GM21576 (cell line): ENCODE data around the gene MTX1.
"Not testable (repeated sequence)": the region's sequence is repeated elsewhere in the genome, so short reads cannot be mapped to it uniquely, and the experiment has no call there.

ENCODE experiments used
- ATAC-seq: cut with Tn5 transposase; IDR thresholded peaks from one replicate; pipeline ENCODE4 v1.9.1; 2021; ENCODE audit warnings: mild to moderate bottlenecking, moderate library complexity; ENCODE audit not compliant: unreplicated experiment

MTX1 gene

GRCh38 chr1:155232001-155232978, 23.8 kb downstream of the MTX1 start:
- not testable (repeated sequence) for ATAC-seq

- ATAC-seq = not testable (repeated sequence)
Observed at GRCh38 chr1:155233502-155233901, 25.0 kb downstream of the MTX1 start.

- not testable (repeated sequence) for ATAC-seq
Observed at GRCh38 chr1:155235375-155235774, 26.9 kb downstream of the MTX1 start.

- no peak for ATAC-seq
Observed at GRCh38 chr1:155236451-155236850, 28.0 kb downstream of the MTX1 start.

- ATAC-seq = peak; percentile 36
Observed at GRCh38 chr1:155241069-155241679, 32.7 kb downstream of the MTX1 start.

- ATAC-seq = no peak
Observed at GRCh38 chr1:155241841-155242264, 33.4 kb downstream of the MTX1 start.

GRCh38 chr1:155242805-155243358, 34.4 kb downstream of the MTX1 start:
- ATAC-seq = no peak

- ATAC-seq = peak; percentile 86
Observed at GRCh38 chr1:155244368-155245162, 36.1 kb downstream of the MTX1 start.

- no peak for ATAC-seq
Observed at GRCh38 chr1:155245163-155245524, 36.6 kb downstream of the MTX1 start.

GRCh38 chr1:155246796-155247195, 38.3 kb downstream of the MTX1 start:
- ATAC-seq = not testable (repeated sequence)

- ATAC-seq = no peak
Observed at GRCh38 chr1:155247667-155248553, 39.4 kb downstream of the MTX1 start.

GRCh38 chr1:155250246-155250632, 41.7 kb downstream of the MTX1 start:
- peak; percentile 4 for ATAC-seq

- ATAC-seq = peak; percentile 78
Observed at GRCh38 chr1:155250633-155251449, 42.3 kb downstream of the MTX1 start.

- no peak for ATAC-seq
Observed at GRCh38 chr1:155251566-155251965, 43.1 kb downstream of the MTX1 start.

GRCh38 chr1:155253208-155253607, 44.7 kb downstream of the MTX1 start:
- no peak for ATAC-seq

GRCh38 chr1:155253797-155254196, 45.3 kb downstream of the MTX1 start:
- no peak for ATAC-seq

GRCh38 chr1:155254228-155254713, 45.8 kb downstream of the MTX1 start:
- ATAC-seq = no peak

GRCh38 chr1:155254714-155255242, 46.3 kb downstream of the MTX1 start:
- no peak for ATAC-seq
